OCI-M2 (cell line): Measurements from ENCODE around the gene SPOUT1.
A peak's percentile ranks its signal among the peaks of the same experiment; 100 is the strongest.
"Not testable (repeated sequence)": the region's sequence is repeated elsewhere in the genome, so short reads cannot be mapped to it uniquely, and the experiment has no call there.

ENCODE experiments used
- DNase-seq: peaks from one replicate; lab custom pipeline; 2025; ENCODE audit not compliant: unreplicated experiment; lab: John Stamatoyannopoulos, UW

Gene SPOUT1, protein sequence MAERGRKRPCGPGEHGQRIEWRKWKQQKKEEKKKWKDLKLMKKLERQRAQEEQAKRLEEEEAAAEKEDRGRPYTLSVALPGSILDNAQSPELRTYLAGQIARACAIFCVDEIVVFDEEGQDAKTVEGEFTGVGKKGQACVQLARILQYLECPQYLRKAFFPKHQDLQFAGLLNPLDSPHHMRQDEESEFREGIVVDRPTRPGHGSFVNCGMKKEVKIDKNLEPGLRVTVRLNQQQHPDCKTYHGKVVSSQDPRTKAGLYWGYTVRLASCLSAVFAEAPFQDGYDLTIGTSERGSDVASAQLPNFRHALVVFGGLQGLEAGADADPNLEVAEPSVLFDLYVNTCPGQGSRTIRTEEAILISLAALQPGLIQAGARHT

DNA sequence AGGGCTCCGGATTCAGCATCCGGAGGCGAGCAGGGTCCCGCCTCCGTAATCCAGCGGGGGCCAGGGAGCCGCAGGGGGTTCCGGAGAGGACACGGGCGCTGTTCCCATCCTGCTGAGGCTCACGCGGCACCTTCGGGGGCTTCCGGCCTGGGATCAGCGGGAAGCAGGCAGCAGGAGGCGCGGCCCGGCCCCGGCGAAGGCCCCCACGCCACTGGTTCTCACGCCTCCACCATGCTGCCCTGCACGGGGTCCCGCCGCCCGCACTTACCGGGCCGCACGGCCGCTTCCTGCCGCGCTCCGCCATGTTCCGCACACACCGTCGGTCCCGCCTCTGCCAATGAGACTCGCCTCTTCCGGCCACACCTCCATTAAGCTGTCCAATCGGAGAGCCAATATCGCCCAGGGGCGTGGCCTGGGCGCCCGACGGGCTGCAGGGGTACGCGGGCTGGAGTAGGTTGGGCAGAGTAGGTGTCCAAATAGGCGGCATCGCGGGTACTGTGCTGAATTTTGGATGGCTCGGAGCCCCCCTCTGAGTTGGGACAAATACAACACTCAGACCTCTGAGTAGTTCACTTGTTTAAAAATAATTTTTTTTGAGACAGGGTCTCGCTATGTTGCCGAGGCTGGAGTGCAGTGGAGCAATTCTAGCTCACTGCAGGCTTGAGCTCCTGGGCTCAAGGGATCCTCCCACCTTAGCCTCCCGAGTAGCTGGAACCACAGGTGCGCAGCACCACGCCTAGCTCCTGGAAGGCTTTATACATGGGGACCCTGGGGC, at the start of gene SPOUT1:
TSS of gene SPOUT1 (minus strand) at position 318 of the 775 bp plus-strand sequence. CDS start at position 304, 14 bp downstream.
- DNase-seq: no peak

- DNase-seq: no peak
These were observed 48.3 kb upstream of the SPOUT1 start for GRCh38 chr9:128877852-128878251.

GRCh38 chr9:128870941-128871265, 41.3 kb upstream of the SPOUT1 start:
- DNase-seq: not testable (repeated sequence)

DNA sequence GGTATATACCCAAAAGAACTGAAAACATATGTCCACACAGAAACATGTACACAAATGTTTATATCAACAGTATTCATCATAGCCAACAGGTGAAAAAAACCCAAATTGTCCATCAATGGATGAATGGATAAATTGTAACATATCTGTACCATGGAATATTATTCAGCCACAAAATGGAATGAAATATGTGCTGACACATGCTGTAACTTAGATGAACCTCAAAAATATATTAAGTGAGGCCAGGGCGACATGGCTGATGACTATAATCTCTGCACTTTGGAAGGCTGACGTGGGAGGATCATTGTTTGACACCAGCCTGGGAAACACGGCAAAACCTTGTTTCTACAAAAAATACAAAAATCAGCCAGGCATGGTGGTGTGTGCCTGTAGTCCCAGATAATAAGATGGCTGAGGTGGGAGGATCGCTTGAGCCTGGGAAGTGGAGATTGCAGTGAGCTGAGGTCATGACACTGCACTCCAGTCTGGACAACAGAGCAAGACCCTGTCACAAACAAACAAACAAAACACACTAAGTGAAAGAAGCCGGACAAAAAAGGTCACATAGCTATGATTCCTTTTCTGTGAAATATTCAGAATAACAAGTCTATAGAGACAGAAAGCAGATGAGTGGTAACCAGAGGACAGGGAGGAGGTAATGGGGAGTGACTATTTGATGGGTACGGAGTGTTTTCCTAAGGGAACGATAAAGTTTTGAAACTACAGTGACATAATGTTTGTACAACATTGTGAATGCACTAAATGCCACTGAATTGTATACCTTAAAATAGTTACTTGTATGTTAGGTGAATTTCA, 40.7 kb upstream of the SPOUT1 start:
- no peak for DNase-seq

DNA sequence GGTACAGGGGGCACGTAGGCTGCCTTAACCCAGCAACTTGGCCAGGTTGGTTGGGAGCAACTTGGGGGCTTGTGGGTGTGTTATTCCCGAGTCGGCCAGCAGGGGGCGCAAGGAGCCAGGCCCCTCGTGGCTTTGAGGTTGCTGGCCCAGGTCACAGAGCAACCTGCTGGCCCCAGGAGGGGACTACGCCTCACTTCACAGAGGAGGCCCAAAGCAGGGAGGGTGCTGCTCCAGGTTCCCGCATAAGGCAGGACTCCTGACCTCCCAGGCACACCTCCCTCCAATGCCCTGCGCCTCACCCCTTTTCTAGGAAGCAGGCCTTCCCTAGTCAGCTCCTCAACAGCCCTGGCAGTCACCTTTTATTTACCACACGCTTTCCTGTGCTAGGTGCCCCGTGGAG, 34.1 kb upstream of the SPOUT1 start:
- peak; percentile 40 for DNase-seq

GRCh38 chr9:128862401-128862851, 32.8 kb upstream of the SPOUT1 start:
- no peak for DNase-seq

DNA sequence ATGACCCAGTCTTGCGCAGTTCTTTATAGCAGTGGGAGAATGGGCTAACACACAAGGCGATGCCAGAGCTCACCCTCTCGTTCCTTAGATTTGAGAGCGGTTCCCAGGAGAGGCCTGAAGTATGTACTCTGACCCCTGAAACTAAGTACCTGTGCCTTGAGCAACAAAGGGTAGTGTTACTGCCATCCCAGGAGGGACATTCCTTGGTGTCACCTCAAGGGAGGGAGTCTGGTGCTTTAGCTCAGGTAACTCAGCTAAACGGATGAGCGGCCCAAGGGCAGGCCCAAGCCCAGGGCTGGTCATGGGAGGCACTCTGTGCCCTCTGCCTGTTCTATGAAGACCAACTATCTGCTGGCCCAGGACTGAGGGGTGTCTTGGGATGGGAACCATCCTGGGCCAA, 31.9 kb upstream of the SPOUT1 start:
- DNase-seq: no peak

- DNase-seq: no peak
These were observed 31.3 kb upstream of the SPOUT1 start for GRCh38 chr9:128860937-128861336.

GRCh38 chr9:128858476-128858875, 28.9 kb upstream of the SPOUT1 start:
- not testable (repeated sequence) for DNase-seq

DNA sequence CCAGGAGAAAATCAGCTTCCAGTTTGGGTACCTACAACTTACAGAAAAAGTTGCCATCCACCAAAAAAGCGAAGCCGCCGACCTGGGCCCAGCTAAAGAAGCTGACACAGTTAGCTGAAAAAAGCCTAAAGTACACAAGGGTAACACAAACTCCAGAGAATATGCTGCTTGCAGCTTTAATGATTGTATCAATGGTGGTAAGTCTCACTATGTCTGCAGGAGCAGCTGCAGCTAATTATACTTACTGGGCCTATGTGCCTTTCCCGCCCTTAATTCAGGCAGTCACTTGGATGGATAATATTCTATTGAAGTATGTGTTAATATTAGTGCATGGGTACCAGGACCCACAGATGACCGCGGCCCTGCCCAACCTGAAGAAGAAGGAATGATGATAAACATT, 24.9 kb upstream of the SPOUT1 start:
- DNase-seq: not testable (repeated sequence)

DNA sequence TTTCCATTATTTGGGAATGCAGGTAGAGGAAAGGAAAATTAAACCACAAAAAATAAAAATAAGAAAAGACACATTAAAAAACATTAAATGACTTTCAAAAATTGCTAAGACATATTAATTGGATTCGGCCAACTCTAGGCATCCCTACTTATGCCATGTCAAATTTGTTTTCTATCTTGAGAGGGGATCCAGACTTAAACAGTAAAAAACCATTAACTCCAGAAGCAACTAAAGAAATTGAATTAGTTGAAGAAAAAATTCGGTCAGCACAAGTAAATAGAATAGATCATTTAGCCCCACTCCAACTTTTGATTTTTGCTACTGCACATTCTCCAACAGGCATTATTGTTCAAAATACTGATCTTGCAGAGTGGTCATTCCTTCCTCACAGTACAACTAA, 23.1 kb upstream of the SPOUT1 start:
- not testable (repeated sequence) for DNase-seq

- not testable (repeated sequence) for DNase-seq
These were observed 22.4 kb upstream of the SPOUT1 start for GRCh38 chr9:128851779-128852600.

DNA sequence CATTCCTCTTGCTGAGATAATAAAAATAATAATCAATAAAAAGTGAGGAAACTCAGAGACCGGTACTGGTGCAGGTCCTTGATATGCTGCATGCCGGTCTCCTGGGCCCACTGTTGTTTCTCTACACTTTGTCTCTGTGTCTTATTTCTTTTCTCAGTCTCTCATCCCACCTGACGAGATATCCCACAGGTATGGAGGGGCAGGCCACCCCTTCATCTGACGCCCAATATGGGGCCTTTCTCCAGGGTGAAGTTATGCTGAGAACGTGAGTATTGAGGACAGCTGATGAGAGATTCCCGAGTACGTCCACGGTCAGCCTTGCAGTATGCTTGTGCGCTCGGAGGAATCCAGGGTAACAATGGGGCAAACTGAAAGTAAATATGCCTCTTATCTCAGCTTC, 21.4 kb upstream of the SPOUT1 start:
- not testable (repeated sequence) for DNase-seq

- no peak for DNase-seq
These were observed 18.2 kb upstream of the SPOUT1 start for GRCh38 chr9:128847803-128848202.

GRCh38 chr9:128846680-128847030, 17.1 kb upstream of the SPOUT1 start:
- DNase-seq: no peak

GRCh38 chr9:128845186-128845931, 15.8 kb upstream of the SPOUT1 start:
- no peak for DNase-seq

- DNase-seq: not testable (repeated sequence)
These were observed 13.6 kb upstream of the SPOUT1 start for GRCh38 chr9:128843171-128843570.

DNA sequence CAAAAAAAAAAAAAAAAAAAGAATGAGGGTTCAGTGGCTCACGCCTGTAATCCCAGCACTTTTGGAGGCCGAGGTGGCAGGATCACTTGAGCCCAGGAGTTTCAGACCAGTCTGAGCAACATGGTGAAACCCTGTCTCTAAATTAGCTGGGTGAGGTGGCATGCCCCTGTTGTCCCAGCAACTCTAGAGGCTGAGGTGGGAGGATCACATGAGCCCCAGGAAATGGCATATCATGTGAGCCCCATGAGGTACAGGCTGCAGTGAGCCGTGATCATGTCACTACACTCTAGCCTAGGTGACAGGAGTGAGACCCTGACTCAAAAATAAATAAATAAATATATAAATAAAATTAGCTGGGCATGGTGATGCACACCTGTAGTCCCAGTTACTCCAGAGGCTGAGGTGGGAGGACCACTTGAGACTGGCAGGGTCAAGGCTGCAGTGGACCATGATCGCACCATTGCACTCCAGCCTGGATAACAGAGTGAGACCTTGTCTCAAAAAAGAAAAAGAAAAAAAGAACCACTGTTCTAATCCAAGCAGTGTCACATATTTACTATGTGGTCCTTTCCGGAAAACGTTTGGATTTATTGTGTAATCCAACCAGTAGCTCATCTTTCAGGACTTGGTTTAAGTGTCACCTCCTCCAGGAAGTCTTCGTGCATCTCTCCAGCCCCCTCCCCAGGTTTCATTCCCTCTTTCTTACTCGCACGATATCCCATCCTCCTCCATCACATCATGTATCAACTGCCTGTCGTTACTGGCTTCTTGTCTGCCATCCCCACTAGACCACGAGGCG, 12.3 kb upstream of the SPOUT1 start:
- no peak for DNase-seq

- DNase-seq: no peak
These were observed 10.9 kb upstream of the SPOUT1 start for GRCh38 chr9:128840524-128840923.
